Ishikawa (cell line): Measurements from ENCODE around the gene TMEM219.

Source experiments
- CEBPB ChIP-seq: IDR thresholded peaks from 2 replicates; pipeline ENCODE4 v1.6.1; 2012
- CREB1 ChIP-seq: IDR thresholded peaks from 2 replicates; pipeline ENCODE4 v1.6.1; 2012; ENCODE audit warnings: low read depth
- EGR1 ChIP-seq: IDR thresholded peaks from 2 replicates; pipeline ENCODE4 v1.6.1; 2012
- EP300 ChIP-seq: IDR thresholded peaks from 2 replicates; pipeline ENCODE4 v1.6.1; 2012; ENCODE audit warnings: borderline replicate concordance
- FOXM1 ChIP-seq: IDR thresholded peaks from 2 replicates; pipeline ENCODE4 v1.6.1; 2012; ENCODE audit warnings: low read depth, borderline replicate concordance
- MAX ChIP-seq: IDR thresholded peaks from 2 replicates; pipeline ENCODE4 v1.6.1; 2012
- NFIC ChIP-seq: IDR thresholded peaks from 2 replicates; pipeline ENCODE4 v1.6.1; 2012
- RAD21 ChIP-seq: IDR thresholded peaks from 2 replicates; pipeline ENCODE4 v1.6.1; 2012; ENCODE audit warnings: low read depth
- REST ChIP-seq: IDR thresholded peaks from 2 replicates; pipeline ENCODE4 v1.6.1; 2012; ENCODE audit warnings: low read depth, mild to moderate bottlenecking
- TAF1 ChIP-seq: IDR thresholded peaks from 2 replicates; pipeline ENCODE4 v1.6.1; 2012; ENCODE audit warnings: low read depth, mild to moderate bottlenecking
- TCF12 ChIP-seq: IDR thresholded peaks from 2 replicates; pipeline ENCODE4 v1.6.1; 2012; ENCODE audit warnings: low read depth
- TEAD4 ChIP-seq: IDR thresholded peaks from 2 replicates; pipeline ENCODE4 v1.6.1; 2012
- ZBTB7A ChIP-seq: IDR thresholded peaks from 2 replicates; pipeline ENCODE4 v1.6.1; 2012; ENCODE audit warnings: low read depth
- TF ChIP-seq, protein P1 (sequence below): IDR thresholded peaks from 2 replicates; pipeline ENCODE4 v1.6.1; 2012

DNA sequence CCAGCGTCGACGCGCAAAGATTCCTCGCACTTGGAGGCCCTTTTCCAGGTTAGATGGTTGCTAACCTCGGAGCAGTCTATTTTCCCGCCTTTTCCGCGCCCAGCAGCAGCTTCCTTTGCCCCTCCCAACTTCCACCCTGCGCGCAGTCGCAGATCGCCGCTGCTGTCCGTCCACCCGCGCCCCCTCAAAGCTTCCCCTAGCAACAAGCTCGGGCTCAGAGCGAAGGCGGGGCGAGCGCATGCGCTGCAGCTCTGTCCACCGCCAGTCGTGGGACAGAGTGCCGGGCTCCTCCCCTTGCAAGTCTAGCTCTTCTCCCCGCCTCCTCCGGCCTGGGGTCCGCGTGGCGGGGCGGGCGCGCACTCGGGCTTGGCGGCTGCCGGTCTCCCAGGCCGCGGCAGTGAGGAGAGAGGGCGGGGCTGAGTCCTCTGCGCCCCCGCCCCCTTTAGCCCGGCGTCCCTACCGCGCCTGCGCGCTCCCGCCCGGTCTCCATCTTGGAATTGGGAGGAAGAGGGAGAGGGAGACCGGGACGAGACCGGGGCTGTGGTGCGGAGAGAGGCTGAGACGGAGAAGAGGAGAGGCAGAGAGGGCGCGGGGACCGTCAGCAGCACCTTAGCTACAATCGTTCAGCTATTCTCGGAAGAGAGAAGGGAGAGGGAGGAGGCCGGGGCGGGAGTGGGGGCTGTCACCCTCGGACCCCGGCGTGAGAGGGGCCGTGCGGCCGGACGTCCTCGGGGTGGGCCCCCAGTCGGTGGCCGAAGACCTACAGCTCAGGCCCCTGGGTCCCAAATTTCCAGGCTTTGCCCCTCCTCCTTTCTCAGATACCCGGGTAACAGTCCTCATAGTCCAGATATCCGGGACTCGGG, 11.7 kb downstream of the TMEM219 start, which contains the start of gene TAOK2:
- TF ChIP-seq CREB1 (no peak), TCF12 (0 out of 2 replicates have a peak, but pooled peaks have one; percentile 43), NFIC (no peak), RAD21 (no peak), EP300 (peak; percentile 52; the same call in 1 of the 2 replicates), MAX (peak; percentile 99), CEBPB (no peak; the same call in 1 of the 2 replicates), REST (no peak), TAF1 (peak; percentile 77), EGR1 (peak; percentile 77), ZBTB7A (peak; percentile 59; the same call in 1 of the 2 replicates), TEAD4 (peak; percentile 26; the same call in 1 of the 2 replicates), FOXM1 (no peak)
- TF ChIP-seq, protein P1, sequence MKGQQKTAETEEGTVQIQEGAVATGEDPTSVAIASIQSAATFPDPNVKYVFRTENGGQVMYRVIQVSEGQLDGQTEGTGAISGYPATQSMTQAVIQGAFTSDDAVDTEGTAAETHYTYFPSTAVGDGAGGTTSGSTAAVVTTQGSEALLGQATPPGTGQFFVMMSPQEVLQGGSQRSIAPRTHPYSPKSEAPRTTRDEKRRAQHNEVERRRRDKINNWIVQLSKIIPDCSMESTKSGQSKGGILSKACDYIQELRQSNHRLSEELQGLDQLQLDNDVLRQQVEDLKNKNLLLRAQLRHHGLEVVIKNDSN = 0 out of 2 replicates have a peak, but pooled peaks have one; percentile 1
